Measurements from ENCODE around the gene HLX.

DNA sequence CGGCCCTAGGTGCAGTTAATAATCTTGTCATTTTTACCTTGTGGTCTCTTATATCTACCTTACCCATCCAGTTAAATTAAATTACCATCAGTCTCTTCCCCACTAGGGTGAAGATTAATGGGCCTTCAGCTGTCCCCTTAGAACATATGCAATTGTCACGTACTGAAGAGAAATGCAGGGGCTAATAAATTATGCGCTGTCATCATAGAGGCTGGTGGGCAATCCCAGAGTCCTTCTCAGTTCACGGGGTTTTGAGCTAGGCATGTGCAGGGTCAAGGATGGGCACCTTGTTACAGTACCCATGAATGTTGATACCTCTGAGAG, 35.8 kb downstream of the HLX start:
- TF ChIP-seq, protein P1, sequence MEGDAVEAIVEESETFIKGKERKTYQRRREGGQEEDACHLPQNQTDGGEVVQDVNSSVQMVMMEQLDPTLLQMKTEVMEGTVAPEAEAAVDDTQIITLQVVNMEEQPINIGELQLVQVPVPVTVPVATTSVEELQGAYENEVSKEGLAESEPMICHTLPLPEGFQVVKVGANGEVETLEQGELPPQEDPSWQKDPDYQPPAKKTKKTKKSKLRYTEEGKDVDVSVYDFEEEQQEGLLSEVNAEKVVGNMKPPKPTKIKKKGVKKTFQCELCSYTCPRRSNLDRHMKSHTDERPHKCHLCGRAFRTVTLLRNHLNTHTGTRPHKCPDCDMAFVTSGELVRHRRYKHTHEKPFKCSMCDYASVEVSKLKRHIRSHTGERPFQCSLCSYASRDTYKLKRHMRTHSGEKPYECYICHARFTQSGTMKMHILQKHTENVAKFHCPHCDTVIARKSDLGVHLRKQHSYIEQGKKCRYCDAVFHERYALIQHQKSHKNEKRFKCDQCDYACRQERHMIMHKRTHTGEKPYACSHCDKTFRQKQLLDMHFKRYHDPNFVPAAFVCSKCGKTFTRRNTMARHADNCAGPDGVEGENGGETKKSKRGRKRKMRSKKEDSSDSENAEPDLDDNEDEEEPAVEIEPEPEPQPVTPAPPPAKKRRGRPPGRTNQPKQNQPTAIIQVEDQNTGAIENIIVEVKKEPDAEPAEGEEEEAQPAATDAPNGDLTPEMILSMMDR (IDR thresholded peaks at IDR 0.05) = no peak
- TF ChIP-seq, protein P2, sequence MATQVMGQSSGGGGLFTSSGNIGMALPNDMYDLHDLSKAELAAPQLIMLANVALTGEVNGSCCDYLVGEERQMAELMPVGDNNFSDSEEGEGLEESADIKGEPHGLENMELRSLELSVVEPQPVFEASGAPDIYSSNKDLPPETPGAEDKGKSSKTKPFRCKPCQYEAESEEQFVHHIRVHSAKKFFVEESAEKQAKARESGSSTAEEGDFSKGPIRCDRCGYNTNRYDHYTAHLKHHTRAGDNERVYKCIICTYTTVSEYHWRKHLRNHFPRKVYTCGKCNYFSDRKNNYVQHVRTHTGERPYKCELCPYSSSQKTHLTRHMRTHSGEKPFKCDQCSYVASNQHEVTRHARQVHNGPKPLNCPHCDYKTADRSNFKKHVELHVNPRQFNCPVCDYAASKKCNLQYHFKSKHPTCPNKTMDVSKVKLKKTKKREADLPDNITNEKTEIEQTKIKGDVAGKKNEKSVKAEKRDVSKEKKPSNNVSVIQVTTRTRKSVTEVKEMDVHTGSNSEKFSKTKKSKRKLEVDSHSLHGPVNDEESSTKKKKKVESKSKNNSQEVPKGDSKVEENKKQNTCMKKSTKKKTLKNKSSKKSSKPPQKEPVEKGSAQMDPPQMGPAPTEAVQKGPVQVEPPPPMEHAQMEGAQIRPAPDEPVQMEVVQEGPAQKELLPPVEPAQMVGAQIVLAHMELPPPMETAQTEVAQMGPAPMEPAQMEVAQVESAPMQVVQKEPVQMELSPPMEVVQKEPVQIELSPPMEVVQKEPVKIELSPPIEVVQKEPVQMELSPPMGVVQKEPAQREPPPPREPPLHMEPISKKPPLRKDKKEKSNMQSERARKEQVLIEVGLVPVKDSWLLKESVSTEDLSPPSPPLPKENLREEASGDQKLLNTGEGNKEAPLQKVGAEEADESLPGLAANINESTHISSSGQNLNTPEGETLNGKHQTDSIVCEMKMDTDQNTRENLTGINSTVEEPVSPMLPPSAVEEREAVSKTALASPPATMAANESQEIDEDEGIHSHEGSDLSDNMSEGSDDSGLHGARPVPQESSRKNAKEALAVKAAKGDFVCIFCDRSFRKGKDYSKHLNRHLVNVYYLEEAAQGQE (IDR thresholded peaks at IDR 0.05; ENCODE audit: low read depth, low read length) = no peak
- TF ChIP-seq TEAD4 (IDR thresholded peaks at IDR 0.05; ENCODE audit: borderline replicate concordance, insufficient read depth) (no peak), RFX5 (IDR thresholded peaks at IDR 0.05; ENCODE audit: low read length) (no peak), POLR2AphosphoS5 (IDR thresholded peaks at IDR 0.05; ENCODE audit: low read depth, low read length) (no peak), GABPA (IDR thresholded peaks at IDR 0.05; ENCODE audit: low read depth) (no peak), RAD21 (IDR thresholded peaks at IDR 0.05; ENCODE audit: low read length) (no peak), GATA2 (CRISPR knock-in tag; IDR thresholded peaks at IDR 0.05) (no peak), CHD2 (IDR thresholded peaks at IDR 0.05; ENCODE audit: low read length, partially characterized antibody) (no peak), FOXM1 (IDR thresholded peaks at IDR 0.05; ENCODE audit: low read depth) (no peak)
- TF ChIP-seq, protein P3, sequence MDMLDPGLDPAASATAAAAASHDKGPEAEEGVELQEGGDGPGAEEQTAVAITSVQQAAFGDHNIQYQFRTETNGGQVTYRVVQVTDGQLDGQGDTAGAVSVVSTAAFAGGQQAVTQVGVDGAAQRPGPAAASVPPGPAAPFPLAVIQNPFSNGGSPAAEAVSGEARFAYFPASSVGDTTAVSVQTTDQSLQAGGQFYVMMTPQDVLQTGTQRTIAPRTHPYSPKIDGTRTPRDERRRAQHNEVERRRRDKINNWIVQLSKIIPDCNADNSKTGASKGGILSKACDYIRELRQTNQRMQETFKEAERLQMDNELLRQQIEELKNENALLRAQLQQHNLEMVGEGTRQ (IDR thresholded peaks at IDR 0.05; ENCODE audit: borderline replicate concordance, low read depth, low read length) = no peak
- TF ChIP-seq, protein P4, sequence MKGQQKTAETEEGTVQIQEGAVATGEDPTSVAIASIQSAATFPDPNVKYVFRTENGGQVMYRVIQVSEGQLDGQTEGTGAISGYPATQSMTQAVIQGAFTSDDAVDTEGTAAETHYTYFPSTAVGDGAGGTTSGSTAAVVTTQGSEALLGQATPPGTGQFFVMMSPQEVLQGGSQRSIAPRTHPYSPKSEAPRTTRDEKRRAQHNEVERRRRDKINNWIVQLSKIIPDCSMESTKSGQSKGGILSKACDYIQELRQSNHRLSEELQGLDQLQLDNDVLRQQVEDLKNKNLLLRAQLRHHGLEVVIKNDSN (IDR thresholded peaks at IDR 0.05; ENCODE audit: borderline replicate concordance, low read depth) = no peak

Measured in SK-N-SH (cell line).